Endothelial cell of umbilical vein (primary cell): ENCODE measurements around the gene CC2D1A.
A peak's percentile ranks its signal among the peaks of the same experiment; 100 is the strongest.

ENCODE experiments used
- CTCF ChIP-seq, 2 donors: IDR thresholded peaks; 1 replicate in 1 of 2; 2 replicates in 1 of 2; pipeline ENCODE4 v1.5.1; 2011; ENCODE audit warnings: low read length in 2 of 2, mild to moderate bottlenecking in 2 of 2, moderate library complexity in 2 of 2, control low read depth in 1 of 2, inconsistent platforms in 1 of 2, low read depth in 1 of 2; ENCODE audit not compliant: insufficient read depth in 1 of 2; ENCODE audit errors: extremely low read depth in 1 of 2
- EZH2 ChIP-seq: IDR thresholded peaks from 2 replicates; pipeline ENCODE4 v1.6.1; 2012; ENCODE audit warnings: borderline replicate concordance, low read depth, mild to moderate bottlenecking, moderate library complexity, low read length, inconsistent platforms; ENCODE audit not compliant: severe bottlenecking
- FOS ChIP-seq: IDR thresholded peaks from 2 replicates; pipeline ENCODE4 v1.6.1; 2011; ENCODE audit warnings: mild to moderate bottlenecking, low read length, moderate library complexity, borderline replicate concordance; ENCODE audit not compliant: insufficient read depth
- GATA2 ChIP-seq: IDR thresholded peaks from 2 replicates; pipeline ENCODE4 v1.7.0; 2011; ENCODE audit warnings: low read depth, mild to moderate bottlenecking, moderate library complexity, mixed read lengths, low read length; ENCODE audit not compliant: insufficient read length, insufficient read depth
- MAX ChIP-seq: IDR thresholded peaks from 2 replicates; pipeline ENCODE4 v1.6.1; 2011; ENCODE audit not compliant: insufficient read depth, insufficient read length
- POLR2A ChIP-seq: IDR thresholded peaks from 2 replicates; pipeline ENCODE4 v1.6.1; 2012; ENCODE audit warnings: low read depth, mild to moderate bottlenecking, control low read depth, low read length
- POLR2AphosphoS5 ChIP-seq: IDR thresholded peaks from 2 replicates; pipeline ENCODE4 v1.6.1; 2012; ENCODE audit warnings: low read depth, mild to moderate bottlenecking, control low read depth, low read length, moderate library complexity; ENCODE audit not compliant: insufficient read depth

- TF ChIP-seq CTCF (IDR thresholded peaks at IDR 0.05; ENCODE audit: extremely low read depth in 1 of 2, insufficient read depth in 1 of 2, low read depth in 1 of 2, low read length in 2 of 2) (no peak), POLR2AphosphoS5 (peak; percentile 72), POLR2A (peak; percentile 66), EZH2 (no peak), MAX (no peak), GATA2 (no peak), FOS (no peak)
Observed at GRCh38 chr19:13952154-13952930, 46.3 kb downstream of the CC2D1A start, which contains the start of gene DCAF15.
